Natural killer cell (primary cell): Measurements from ENCODE around the gene IRS1. TPM values are rescaled to one million over a fixed set of nuclear protein-coding genes. Genes with fewer than 3 reads are reported as not detected.
A peak's percentile ranks its signal among the peaks of the same experiment; 100 is the strongest.

Source experiments
- ATAC-seq, 3 donors: fragments of 150-1000 bp in 2 of 3; fragments of 200-7000 bp in 1 of 3; cut with Tn5 transposase; 1 replicate in 1 of 3; 2 replicates in 2 of 3; pipeline ENCODE4 v1.10.0; 2021; ENCODE audit warnings: mild to moderate bottlenecking in 2 of 3, moderate library complexity in 2 of 3
- DNase-seq, 2 donors: peaks; one replicate each; pipeline versions ENCODE4 v3.0.0 to v3.0.0-alpha.2; 2013 to 2021; ENCODE audit warnings: mixed read lengths in 1 of 2
- H3K27ac ChIP-seq: one replicate; pipeline ENCODE4 v1.5.1; 2013; ENCODE audit warnings: mild to moderate bottlenecking, low read length
- H3K27me3 ChIP-seq: one replicate; pipeline ENCODE4 v1.6.1; 2013; ENCODE audit warnings: low read length; ENCODE audit not compliant: control insufficient read depth, insufficient read depth
- H3K36me3 ChIP-seq: one replicate; pipeline ENCODE4 v1.6.1; 2013; ENCODE audit warnings: low read length; ENCODE audit not compliant: control insufficient read depth, insufficient read depth
- H3K4me1 ChIP-seq: one replicate; pipeline ENCODE4 v1.6.1; 2013; ENCODE audit warnings: low read length; ENCODE audit not compliant: control insufficient read depth, insufficient read depth
- H3K4me3 ChIP-seq: one replicate; pipeline ENCODE4 v1.5.1; 2013; ENCODE audit warnings: low read length
- H3K9me3 ChIP-seq: one replicate; pipeline ENCODE4 v1.6.1; 2013; ENCODE audit warnings: low read length; ENCODE audit not compliant: control insufficient read depth, insufficient read depth
- H3K27ac Mint-ChIP-seq, 2 donors: one replicate each; pipeline ENCODE4 v1.8.0; 2022; ENCODE audit warnings: mild to moderate bottlenecking in 2 of 2, mixed read lengths in 2 of 2, moderate library complexity in 1 of 2
- H3K27me3 Mint-ChIP-seq, 2 donors: one replicate each; pipeline ENCODE4 v1.8.0; 2022; ENCODE audit warnings: low read depth in 2 of 2, mixed read lengths in 2 of 2
- H3K36me3 Mint-ChIP-seq: one replicate; pipeline ENCODE4 v1.8.0; 2022; ENCODE audit warnings: mixed read lengths
- H3K4me1 Mint-ChIP-seq, 2 donors: one replicate each; pipeline ENCODE4 v1.8.0; 2022; ENCODE audit warnings: mixed read lengths in 2 of 2
- H3K4me3 Mint-ChIP-seq: one replicate; pipeline ENCODE4 v1.8.0; 2022; ENCODE audit warnings: mild to moderate bottlenecking, moderate library complexity, mixed read lengths
- H3K9me3 Mint-ChIP-seq, 2 donors: one replicate each; pipeline ENCODE4 v1.8.0; 2022; ENCODE audit warnings: mixed read lengths in 2 of 2
- WGBS: methylation state at CpG from one replicate; pipeline ENCODE4 v1.1.7; 2013; ENCODE audit warnings: missing lambda C conversion rate; ENCODE audit not compliant: insufficient coverage; 5-methylcytosine and 5-hydroxymethylcytosine counted together
- intact Hi-C: fragments of 100-400 bp; cut with micrococcal nuclease; formaldehyde crosslinking; loops from one replicate; pipeline ENCODE4 v1.14.2; 2022
- total RNA-seq, 4 donors: library from RNA; stranded (reverse); fragments of 120-200 nt in 1 of 4; gene quantifications; one replicate each; pipeline versions ENCODE4 v1.2.3 to v1.2.4, GENCODE V29; 2013 to 2022
- TF ChIP-seq, protein P1 (sequence below): fragments of 200-600 bp; IDR thresholded peaks from one replicate; pipeline ENCODE4 v1.8.0; 2022; ENCODE audit warnings: antibody characterized with exemption

Gene IRS1
- total RNA-seq, 3 donors from 2014 or later (not counting 1 experiment from before 2014, with no cell fraction given) = 0.09 to 0.55 (median 0.36) TPM

DNA sequence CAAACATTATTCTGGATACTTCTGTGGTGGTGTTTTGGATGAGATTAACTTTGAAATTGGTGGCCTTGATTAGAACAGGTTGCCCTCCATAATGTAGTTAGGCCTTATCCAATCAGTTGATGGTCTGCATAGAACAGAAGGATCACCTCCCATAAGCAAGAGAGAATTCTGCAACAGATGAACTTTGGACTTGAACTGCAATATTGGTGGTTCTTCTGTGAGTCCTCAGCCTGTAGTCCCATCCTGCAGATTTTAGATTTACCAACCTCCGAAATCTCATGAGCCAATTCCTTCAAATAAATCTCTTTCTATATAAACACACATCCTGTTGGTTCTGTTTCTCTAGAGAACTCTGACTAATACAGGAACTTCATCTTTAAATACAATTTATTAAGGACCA, 81.9 kb downstream of the IRS1 start:
- H3K9me3 ChIP-seq = no peaks in the 10 kb centered on the region
- peaks cover 0 to 5% of the 10 kb centered on the region in 2 donors for H3K9me3 Mint-ChIP-seq
- H3K36me3 ChIP-seq = no peaks in the 10 kb centered on the region
- no peak overlapping the region for H3K27ac Mint-ChIP-seq
- no peak overlapping the region for H3K4me3 Mint-ChIP-seq
- ATAC-seq = no peak
- peaks cover 10 to 14% of the 10 kb centered on the region in 2 donors for H3K27me3 Mint-ChIP-seq
- DNase-seq = no peak
- H3K27ac ChIP-seq = no peak overlapping the region
- WGBS = 83% methylated on average over 1 of the region's 1 CpG
- TF ChIP-seq, protein P1, sequence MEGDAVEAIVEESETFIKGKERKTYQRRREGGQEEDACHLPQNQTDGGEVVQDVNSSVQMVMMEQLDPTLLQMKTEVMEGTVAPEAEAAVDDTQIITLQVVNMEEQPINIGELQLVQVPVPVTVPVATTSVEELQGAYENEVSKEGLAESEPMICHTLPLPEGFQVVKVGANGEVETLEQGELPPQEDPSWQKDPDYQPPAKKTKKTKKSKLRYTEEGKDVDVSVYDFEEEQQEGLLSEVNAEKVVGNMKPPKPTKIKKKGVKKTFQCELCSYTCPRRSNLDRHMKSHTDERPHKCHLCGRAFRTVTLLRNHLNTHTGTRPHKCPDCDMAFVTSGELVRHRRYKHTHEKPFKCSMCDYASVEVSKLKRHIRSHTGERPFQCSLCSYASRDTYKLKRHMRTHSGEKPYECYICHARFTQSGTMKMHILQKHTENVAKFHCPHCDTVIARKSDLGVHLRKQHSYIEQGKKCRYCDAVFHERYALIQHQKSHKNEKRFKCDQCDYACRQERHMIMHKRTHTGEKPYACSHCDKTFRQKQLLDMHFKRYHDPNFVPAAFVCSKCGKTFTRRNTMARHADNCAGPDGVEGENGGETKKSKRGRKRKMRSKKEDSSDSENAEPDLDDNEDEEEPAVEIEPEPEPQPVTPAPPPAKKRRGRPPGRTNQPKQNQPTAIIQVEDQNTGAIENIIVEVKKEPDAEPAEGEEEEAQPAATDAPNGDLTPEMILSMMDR = no peak
- intact Hi-C loops = no loop called here
- no peaks in the 10 kb centered on the region for H3K36me3 Mint-ChIP-seq
- no peak overlapping the region for H3K4me3 ChIP-seq
- peaks cover 2% of the 10 kb centered on the region for H3K27me3 ChIP-seq
- H3K4me1 Mint-ChIP-seq = no peaks in the 10 kb centered on the region
- no peaks in the 10 kb centered on the region for H3K4me1 ChIP-seq

DNA sequence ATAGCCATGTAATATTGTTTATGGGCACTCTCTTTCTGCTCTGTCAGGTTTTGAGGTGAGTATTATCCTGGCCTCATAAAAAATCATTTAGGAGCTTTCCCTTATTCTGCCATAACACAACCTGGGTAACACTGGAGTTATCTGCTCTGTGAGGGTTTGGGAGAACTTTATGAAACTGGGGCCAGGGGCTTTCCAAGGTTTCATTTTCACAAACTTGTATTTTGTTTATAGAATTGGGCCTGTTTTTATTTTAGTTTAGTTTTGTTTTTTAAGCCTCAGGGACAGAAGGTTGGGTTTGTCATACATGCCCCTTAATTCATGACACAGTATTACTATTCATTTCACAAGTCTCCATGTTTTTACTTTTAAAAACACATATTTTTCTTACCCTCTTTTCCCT, 83.5 kb downstream of the IRS1 start:
- H3K9me3 Mint-ChIP-seq = peaks cover 0 to 5% of the 10 kb centered on the region in 2 donors
- H3K9me3 ChIP-seq = no peaks in the 10 kb centered on the region
- H3K36me3 ChIP-seq = no peaks in the 10 kb centered on the region
- ATAC-seq (no peak), DNase-seq (no peak)
- intact Hi-C loops = no loop called here
- no peak overlapping the region for H3K27ac Mint-ChIP-seq
- TF ChIP-seq, protein P1 = no peak
- peaks cover 9 to 13% of the 10 kb centered on the region in 2 donors for H3K27me3 Mint-ChIP-seq
- peaks cover 2% of the 10 kb centered on the region for H3K27me3 ChIP-seq
- no peak overlapping the region for H3K4me3 Mint-ChIP-seq
- no peaks in the 10 kb centered on the region for H3K4me1 Mint-ChIP-seq
- H3K4me3 ChIP-seq = no peak overlapping the region
- H3K27ac ChIP-seq = no peak overlapping the region
- H3K36me3 Mint-ChIP-seq = no peaks in the 10 kb centered on the region
- H3K4me1 ChIP-seq = no peaks in the 10 kb centered on the region

DNA sequence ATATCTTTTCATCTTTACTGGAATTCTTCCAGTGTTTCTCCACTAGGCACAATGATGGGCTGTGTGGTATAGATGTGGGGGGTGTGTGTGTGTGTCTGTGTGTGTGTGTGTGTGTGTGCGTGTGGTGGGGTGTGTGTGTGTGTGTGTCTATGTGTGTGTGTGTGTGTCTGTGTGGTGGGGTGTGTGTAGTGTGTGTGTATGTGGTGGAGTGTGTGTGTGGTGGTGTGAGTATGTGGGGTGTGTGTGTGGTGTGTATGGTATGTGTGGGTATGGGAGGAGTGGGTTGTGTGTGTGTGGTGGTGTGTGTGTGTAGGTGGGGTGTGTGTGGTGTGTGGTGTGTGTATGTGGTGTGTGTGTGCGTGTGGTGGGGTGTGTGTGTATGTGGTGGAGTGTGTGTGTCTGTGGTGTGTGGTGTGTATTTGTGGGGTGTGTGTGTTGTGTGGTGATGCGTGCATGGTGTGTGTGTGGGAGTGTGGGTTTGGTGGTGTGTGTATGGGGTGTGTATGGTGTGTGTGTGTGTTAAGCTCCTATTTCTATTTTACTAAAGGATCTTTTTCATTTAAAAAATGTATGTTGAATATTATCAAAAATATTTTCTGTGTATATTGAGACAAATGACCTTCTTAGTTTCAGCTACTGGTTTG, 84.2 kb downstream of the IRS1 start:
- H3K4me1 ChIP-seq = no peaks in the 10 kb centered on the region
- peaks cover 0 to 5% of the 10 kb centered on the region in 2 donors for H3K9me3 Mint-ChIP-seq
- H3K4me1 Mint-ChIP-seq = no peaks in the 10 kb centered on the region
- peaks cover 3 to 7% of the 10 kb centered on the region in 2 donors for H3K27me3 Mint-ChIP-seq
- H3K27ac ChIP-seq = no peak overlapping the region
- 83% methylated on average over 2 of the region's 3 CpGs for WGBS
- H3K36me3 Mint-ChIP-seq = no peaks in the 10 kb centered on the region
- H3K27me3 ChIP-seq = peaks cover 2% of the 10 kb centered on the region
- no peak for DNase-seq
- no peak overlapping the region for H3K27ac Mint-ChIP-seq
- no peaks in the 10 kb centered on the region for H3K9me3 ChIP-seq
- H3K36me3 ChIP-seq = no peaks in the 10 kb centered on the region
- H3K4me3 ChIP-seq = no peak overlapping the region
- intact Hi-C loops = no loop called here
- peak in 1 of 3 donors; percentile 35 for ATAC-seq
- H3K4me3 Mint-ChIP-seq = no peak overlapping the region
- TF ChIP-seq, protein P1 = no peak

DNA sequence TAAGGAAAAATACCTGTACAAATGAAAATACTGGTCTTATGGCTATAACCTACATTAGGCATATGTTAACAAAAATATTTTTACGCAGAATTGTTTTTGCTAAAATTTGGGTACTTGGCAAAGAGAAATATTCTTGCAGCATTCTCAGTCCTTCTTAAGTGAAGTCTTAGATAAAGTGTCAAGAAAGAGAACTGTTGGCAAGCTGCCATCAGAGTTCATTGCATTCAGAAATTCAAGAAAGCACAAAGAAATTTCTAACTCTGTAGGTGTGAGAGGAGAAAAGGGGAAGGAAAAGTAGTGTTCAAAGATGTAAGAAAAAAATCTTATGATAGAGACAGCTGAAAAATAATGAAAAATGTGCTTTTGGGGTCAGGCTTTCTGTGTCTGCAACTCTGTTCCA, 86.7 kb downstream of the IRS1 start:
- Mint-ChIP-seq H3K36me3 (no peaks in the 10 kb centered on the region), H3K27ac (no peak overlapping the region), H3K27me3 (peaks cover 0 to 3% of the 10 kb centered on the region in 2 donors), H3K4me1 (no peaks in the 10 kb centered on the region), H3K9me3 (peaks cover 0 to 5% of the 10 kb centered on the region in 2 donors), H3K4me3 (no peak overlapping the region)
- 100% methylated on average over 1 of the region's 1 CpG for WGBS
- intact Hi-C loops = no loop called here
- H3K4me1 ChIP-seq = no peaks in the 10 kb centered on the region
- H3K27me3 ChIP-seq = peaks cover 2% of the 10 kb centered on the region
- no peak overlapping the region for H3K27ac ChIP-seq
- ATAC-seq = no peak
- no peak for DNase-seq
- TF ChIP-seq, protein P1 = no peak
- no peaks in the 10 kb centered on the region for H3K36me3 ChIP-seq
- H3K9me3 ChIP-seq = no peaks in the 10 kb centered on the region
- H3K4me3 ChIP-seq = no peak overlapping the region
